HG03432 (cell line): ENCODE measurements around the gene TCEAL4.

ENCODE experiments used
- ATAC-seq: cut with Tn5 transposase; IDR thresholded peaks from one replicate; pipeline ENCODE4 v1.9.1; 2021; ENCODE audit warnings: mild to moderate bottlenecking, moderate library complexity; ENCODE audit not compliant: unreplicated experiment

Gene TCEAL4

DNA sequence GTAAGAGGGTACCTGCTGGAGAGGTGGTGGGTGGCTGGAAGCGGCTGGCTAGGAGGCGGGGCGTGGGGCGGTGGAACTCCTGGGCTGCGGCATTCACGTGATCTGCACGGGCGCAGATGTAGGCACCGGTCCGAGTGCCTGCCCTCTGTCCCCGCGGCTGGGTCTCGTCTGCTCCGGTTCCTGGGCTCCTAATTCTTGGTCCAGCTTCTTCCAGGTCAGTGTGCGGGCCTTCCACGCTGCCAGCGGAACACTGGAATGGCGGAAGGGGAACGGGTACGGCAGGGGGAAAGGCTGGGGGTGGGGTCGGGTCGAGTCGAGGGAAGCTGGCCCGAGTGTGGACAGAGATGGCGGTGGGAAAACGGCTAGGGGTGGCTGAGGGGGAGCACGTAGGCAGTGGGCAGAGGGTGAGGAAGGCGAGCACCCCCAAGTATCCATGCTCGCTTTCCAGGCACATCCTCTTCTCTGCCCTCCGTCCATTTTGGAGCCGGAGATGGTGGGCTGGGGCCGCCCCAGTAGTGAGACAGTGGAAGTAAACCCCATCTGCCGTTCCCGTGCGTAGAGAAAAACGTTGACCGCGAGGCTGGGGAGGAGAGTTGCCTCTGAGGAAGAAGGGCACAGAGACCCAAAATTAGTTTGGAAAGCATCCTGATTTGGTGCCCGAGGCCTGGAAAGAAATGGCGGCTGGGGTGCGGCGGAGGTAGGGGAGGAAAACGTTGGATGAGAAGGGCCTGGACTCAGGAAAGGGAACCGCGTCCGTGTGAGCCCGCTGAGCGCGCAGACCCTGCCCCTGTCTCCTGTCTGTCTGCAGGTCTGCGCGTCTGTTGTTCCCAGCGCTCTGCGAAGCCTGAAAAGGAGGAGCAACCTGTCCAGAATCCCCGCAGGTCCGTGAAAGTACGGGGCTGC is at the start of gene TCEAL4:
Gene TCEAL4 (plus strand): TSS at position 105 of the 903 bp plus-strand sequence. CDS start 1,161 bp downstream, outside the sequence.
- ATAC-seq: peak; percentile 95

DNA sequence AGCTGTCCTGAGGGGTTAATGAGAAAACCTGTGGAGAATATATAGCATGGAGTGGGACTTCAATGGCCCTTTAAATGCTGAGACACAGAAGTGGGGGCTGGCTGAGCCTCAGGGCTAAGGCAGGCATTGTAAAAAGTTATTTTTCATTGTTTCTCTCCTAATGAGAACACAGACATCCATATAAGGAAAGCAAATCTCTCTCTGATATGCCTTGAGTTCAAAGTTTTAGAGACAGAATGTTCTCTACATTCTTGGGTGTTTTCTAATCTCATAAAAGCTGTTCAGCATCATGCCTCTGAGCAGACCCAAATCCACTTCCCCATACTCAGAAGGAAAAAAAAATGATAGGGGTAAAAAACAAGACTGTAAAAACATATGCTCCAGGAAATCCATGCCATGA is 49.2 kb upstream of the TCEAL4 start:
- ATAC-seq: no peak

DNA sequence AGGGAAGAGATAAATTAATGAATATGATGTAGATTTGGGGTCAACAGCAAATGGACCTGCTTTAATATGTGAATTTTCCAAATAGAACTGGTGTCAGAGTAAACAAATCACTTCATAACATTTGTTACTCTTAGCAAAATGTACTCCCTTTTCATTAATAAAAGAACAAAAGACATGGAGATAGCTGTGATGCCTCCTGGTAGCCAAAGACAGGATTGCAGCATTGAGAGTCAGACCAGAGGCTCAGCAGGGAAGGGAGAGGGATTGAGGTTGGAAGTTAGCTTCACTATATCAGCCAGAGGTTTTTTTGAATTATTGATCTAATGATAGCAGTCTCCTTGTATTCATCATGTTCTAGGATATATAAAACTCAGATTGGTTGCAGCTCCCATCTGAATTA is 48.6 kb upstream of the TCEAL4 start:
- ATAC-seq: no peak

DNA sequence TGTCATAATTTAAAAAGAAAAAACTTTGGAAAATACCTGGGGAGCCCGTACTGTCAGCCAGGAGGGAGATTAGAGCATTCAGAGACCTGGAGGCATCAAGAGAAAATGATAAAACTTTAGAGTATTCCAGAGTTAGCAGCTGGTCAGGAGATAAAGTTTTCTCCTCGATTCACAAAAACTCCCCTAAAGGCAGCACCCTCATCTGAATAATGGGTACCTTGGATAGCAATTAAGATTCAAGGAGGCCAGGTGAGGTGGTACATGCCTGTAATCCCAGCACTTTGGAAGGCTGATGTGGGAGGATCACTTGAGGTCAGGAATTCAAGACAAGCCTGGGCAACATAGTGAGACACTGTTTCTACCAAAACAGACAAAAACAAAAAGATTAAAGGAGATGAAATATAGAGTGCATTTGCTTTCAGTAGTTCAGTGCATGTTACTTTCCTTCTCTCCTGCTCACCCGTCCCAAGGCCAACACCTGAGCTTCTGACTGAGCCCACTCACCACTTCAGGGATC is 47.4 kb upstream of the TCEAL4 start:
- no peak for ATAC-seq

DNA sequence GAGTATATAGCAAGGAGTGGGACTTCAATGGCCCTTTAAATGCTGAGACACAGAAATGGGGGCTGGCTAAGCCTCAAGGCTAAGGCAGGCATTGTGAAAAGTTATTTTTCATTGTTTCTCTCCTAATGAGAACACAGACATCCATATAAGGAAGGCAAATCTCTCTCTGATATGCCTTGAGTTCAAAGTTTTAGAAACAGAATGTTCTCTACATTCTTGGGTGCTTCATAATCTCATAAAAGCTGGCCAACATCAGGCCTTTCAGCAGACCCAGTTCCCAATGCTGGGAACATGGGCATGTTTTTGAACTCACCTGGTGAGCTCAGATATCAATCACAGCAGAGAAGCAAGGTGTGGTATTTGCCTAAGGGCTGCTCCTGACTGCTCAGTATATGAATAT is 46.6 kb upstream of the TCEAL4 start:
- ATAC-seq: no peak

DNA sequence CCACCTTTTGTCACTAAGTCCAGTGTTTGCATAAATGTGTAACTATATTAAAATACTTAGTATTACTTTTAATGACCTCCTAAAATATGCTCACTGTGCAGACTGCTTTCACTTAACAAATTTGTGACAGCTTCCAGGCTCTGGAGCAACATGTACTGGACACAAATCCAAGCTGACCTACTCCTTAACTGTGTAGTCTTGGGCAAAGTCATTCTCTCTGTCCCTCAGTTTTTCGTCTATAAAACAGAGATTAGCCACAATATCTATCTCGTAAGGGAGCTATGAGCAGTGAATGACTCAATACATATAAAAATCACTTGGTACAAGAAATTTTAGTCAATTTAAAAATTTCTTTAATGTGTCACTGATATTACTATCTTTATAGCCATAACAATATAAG is 45.6 kb upstream of the TCEAL4 start:
- no peak for ATAC-seq

DNA sequence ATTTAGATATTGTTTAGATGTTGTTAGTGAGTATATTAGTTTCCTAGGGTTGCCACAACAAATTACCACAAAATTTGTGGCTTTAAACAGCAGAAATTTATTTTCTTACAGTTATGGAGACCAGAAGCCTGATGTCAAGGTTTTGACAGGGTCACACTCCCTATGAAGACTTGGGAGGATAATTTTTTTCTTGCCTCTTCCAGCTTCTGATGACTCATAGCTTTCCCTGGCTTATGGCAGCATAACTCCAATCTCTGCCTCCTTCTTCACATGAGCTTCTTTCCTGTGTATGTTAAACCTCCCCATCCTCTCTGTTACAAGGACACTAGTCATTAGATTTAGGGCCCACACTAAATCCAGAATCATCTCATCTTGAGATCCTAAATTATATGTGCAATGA is 45.2 kb upstream of the TCEAL4 start:
- no peak for ATAC-seq

DNA sequence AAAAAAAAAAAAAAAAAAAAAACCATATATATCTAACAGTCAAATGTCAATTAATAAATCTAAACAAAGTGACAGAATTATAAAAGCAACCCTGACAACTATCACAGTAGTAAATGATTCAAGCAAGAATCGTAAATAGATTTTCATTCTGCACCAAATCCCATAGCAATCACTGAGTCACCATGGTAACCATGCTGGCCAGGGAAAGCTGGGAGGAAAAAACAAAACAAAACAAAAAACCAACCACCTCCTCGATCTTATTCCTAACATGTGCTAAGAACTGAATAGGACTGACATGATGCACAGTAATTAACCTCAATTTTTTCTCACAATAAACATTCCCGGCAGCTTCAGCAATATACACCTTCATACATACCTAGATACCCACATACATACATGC is 35.4 kb upstream of the TCEAL4 start:
- ATAC-seq: no peak

DNA sequence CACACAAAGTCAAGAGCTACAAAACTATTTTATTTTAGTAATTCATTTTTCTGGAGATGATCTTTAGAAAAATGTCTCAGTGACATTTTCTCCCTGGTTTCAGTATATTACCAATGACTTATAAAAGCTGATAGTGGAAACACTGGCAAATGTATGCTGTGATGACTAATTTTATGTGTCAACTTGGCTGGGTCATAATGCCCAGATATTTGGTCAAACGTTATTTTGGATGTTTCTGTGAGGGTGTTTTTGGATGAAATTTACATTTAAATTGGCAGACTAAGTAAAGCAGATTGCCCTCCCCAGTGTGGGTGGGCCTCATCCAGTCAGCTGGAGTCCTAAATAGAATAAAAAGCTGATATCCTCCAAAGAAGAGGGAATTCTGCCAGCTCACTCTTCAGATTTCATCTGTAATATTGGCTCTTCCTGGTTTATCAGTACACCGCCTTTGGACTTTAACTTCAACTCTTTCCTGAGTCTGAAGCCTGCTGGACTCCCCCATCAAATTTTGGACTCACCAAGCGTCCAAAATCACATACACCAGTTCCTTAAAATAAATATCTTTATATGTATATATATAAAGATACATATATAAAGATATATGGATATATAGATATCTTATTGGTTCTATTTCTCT is 34.8 kb upstream of the TCEAL4 start:
- ATAC-seq: no peak

DNA sequence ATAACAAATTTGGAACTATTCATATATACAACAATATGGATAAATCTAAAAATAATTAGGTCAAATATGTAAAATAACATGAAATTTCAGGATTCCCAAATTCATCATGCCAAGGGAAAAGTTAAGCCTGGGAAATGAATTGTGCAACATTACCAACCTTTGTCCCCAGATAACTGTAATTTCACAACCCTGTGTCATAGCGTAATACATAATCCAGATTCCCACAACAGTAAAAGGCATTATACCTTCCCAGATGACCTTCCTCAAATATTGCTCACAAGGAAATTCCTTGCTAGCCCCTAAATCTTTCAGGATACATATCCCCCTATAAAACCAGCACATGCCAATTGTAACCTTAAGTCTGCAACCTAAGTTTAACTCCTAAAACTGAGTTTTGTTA is 33.1 kb upstream of the TCEAL4 start:
- ATAC-seq: no peak

DNA sequence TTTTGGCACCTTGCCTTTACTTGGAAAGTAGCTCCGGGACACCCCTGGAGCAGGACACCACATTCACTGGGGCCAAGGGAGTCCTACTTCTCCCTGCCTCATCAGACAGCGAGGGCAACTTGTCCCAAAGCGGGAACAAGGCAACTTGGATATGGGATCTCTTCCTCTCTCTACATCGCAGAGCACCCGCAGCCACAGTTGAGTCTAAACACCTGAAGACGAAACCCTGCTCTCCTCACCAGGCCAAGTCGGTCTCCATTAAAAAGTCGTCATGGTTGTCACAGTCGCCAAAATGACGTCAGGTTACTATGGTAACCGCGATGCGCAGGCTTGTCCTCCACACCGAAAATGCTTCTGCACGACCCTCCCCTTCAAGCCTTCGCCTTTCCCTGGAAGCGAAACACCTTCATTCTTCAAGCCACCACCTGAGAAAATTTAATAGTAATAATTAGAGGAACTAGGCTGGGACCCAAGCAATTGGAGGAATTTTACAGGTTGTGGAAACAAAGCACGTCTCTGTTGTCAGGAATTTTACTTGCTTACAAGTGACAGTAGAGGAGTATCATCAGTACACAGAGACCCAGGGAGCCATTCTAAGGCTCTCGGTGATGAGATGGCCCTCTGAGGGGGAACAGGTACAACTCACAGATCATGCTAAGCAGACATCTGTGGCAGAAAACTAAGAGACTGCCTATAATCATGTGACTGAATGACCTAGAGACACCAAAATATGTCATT is 30.5 kb upstream of the TCEAL4 start:
- peak; percentile 99 for ATAC-seq

DNA sequence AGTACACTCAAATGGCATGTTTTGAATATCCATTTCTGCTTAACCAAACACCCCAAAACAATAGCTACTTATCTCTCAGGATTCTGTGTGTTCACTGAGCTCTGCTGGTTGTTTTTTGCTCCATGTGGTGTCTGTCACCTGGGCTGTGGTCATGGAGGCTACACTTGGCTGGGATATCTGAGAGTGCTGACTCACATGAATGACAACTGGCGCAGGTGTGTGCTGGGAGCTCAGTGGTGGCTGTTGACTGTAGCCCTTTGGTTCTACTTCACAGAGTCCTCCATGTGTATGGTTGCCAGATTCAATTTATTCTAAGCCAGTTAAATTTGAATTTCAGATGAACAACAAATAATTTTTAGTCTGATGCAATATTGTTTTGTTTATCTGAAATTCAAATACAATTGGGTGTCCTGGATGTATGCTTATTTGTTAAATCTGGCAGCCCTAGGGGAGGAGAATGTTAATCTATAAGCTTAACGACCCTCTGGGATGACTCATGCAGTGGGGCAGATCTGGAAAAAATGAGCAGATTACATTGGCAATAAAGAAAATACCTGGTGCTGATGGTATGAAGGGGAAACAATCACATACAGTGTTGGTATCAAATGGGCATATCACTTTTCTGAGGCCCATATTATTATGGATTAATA is 28.2 kb upstream of the TCEAL4 start:
- ATAC-seq: no peak

DNA sequence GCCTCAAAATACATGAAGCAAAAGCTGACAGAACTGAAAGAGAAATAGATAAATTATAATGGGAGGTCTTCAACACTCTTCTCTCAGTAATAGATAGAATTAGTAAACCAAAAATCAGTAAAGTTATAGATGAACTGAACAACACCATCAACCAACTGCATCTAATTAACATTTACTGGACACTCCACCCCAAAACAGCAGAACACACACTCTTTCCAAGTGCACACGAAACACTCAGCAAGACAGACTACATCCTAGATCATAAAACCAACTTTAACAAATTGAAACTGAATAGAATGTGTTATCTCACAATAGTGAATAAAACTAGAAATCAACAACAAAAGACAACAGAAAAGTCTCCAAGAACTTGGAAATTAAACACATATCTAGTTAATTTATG is 25.1 kb upstream of the TCEAL4 start:
- ATAC-seq: no peak

DNA sequence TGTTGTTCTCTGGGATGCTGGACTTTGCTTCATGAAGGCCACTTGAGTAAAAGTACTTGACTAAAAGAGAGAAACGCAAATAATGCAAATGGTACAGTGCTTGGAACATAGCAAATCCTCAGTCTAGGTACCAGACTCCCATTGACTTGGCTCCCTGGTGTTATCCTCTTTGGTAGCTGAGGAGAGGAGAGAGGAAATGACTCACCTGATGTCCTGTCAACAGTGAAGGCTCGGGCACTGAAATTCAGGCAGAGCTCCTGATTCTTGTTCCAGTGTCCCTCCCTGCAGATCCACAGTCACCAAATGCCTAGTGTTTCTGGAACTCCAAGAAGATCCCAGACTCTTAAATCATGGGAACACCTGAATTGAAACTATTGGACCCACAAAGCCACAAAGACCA is 22.5 kb upstream of the TCEAL4 start:
- no peak for ATAC-seq

DNA sequence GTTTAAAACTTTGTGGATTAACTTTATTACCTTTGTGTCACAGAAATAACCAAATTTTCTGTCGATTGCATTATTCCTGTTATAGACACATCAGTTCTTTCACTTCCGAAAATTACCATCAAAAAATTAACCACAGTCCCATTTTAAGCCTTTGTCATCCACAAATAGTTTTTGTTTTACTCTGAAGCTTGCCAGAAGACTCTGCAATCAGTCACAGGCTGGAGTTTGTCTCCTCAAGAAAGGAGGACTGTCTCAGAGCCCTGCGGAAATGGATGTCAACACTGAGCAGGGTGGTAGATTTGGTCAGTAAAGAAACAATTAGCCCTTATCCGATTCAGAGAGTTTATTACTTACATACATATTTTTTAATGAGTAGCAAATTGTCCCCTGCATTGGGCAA is 20.1 kb upstream of the TCEAL4 start:
- ATAC-seq: peak; percentile 87

DNA sequence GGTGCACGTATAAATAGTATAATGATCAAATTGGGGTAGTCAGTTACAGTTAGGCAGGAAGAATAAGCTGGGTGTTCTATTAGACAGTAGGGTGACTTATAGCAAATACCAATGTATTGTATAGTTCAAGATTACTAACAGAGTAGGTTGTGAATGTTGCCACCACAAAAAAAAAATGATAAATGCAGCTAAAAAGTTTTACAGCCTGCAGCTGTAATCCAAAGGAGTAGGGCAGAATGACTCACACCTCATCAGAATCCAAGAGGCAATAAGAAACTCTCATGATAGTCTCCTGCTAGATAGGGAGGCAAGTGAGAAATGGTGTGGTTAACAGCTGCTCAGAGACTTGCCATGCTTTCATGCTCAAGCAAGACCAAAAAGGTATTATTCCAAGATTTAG is 19.6 kb upstream of the TCEAL4 start:
- ATAC-seq: peak; percentile 62

DNA sequence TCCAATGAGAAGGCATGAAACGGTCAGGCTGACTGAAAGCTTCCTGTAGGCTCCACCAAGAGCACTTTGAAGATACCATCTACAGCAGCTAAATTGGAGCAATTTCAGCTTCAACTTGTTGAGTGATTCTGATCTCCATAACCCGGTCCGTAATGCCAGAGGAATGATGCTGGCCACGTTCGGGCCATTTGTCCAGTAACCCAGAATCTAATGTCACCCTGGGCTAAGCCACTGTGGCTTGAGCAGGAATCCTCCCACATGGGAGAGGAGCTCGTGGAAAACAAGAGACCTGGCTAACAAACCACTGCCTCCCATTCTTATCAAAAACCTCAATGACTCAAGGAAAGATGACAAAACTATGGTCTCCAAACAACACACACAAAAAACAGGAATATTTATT is 14.2 kb upstream of the TCEAL4 start:
- no peak for ATAC-seq

DNA sequence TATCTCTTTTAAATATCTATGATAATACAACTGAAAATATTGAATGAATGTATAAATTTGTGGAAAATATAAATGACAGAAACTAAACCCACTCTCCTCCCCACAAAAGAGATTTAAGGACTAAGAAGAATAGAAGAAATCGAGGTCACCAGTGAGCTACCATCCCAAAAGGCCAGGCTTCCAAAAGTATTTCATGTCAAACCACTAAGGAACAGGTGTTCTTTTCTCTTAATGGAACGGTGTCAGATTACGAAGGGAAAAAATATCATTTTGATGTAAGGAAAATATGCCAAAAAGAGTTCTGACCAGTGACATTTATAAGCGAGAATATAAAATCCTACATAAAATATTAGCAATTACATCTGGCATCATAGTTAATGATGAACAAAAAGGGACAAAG is 13.6 kb upstream of the TCEAL4 start:
- no peak for ATAC-seq

DNA sequence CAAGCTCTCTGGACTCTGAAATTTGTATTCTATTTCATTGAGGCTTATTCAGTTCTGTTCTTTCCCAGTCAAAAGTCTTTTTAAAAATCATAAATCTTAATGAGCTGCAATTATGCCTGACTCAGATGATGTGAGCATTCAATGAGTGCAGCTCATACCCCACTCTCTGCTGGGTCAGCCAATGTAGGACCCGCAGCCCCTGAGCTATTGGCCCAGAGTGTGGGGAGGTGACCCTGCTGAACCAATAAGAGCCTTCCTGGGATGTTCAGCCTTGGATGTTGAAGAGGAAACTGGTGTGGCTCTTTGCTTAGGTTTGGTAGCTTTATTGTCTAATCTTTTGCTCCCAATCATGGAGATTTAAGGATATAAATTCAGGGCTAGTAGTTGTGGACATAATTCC is 12.1 kb upstream of the TCEAL4 start:
- ATAC-seq: no peak

DNA sequence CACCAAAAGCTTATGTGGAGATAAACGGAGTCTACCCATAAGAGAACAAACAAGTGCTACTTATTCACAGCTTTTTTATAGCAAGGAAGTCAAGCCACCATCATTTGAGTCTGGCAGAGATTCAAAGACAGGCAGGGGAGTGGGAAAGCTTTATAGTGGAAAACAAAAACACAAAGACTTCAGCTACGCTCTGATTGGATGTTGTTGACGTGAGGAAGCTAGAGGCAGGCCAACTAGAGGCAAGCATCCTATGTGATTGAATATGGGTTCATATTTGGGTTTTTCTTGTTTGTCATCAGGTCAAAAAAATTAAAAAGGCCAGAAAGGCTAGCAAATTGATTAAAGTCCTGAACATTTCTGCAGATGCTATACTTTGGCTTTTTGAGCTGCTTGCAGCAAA is 719 bp upstream of the TCEAL4 start:
- ATAC-seq: no peak

DNA sequence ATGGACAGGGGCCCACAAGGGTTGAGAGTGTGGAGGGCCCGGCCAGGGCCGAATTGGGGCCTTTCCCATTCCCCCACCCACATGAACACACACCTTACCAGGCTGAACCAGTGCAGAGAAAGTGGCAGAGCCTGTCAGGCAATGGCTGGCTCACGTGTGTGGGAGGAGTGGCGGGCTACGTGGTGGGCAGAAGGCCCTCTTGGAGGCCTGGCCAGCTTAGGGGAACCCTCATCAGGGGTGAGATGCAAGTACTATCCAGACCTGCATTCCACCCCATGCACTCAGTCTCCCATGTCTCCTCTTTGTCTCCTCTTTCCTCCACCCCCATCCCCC is 965 bp downstream of the TCEAL4 start:
- ATAC-seq: peak; percentile 44
